ENCODE results near the gene IL1A.

The IL1A gene

DNA sequence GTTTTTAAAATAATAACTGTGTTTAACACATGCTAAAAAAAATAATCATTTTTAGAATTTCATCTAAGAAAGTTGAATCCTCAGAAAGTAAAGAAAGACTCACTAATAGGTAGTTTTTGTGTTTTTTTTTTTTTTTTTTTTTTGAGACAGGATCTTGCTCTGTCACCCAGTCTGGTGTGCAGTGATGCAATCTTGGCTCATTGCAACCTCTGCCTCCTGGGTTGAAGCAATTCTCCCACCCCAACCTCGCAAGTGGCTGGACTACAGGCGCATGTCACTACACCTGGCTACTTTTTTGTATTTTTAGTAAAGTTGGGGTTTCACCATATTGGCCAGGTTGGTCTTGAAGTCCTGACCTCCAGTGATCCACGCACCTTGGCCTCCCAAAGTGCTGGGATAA, 27.0 kb downstream of the IL1A start:
- DNase-seq = no peak

- DNase-seq = no peak
These were observed 28.1 kb downstream of the IL1A start for GRCh38 chr2:112756207-112756606.

DNA sequence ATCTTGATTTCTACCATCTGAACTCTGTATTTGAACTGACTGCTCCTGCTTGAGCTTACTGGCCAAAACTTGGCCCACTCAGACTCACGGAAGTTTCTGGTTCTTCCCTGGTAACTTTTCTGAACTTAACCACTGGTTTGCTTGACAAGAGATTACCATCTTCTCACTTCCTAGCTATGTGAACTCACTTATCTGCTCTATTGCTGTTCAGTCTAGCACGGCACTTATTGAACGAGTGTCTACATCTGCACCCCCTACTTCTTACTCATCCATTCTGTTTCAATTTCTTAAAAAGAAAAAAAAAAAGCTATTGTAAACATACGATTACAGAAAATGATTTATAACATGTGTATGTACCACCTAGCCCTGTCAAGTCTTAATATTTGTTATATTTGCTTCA, 28.8 kb downstream of the IL1A start:
- DNase-seq = no peak

DNA sequence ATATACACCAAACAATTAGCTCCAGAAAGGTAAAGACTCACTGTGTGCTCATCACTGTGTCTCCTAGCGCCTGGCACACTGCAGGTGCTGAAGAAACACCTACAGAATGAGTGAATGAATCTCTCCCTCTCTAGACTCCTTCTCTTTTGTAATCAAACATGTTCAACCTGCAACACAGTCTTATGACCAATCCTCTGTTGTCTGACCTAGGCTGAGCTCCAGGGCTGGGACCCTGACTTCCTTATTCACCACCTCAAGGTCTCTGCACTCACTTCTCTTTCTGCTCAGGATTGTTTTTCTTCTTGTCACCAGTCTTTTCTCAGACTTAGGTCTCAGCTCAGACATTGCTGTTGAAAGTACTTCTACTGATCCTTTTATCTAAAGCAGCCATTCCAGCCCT, 29.7 kb downstream of the IL1A start:
- no peak for DNase-seq

DNA sequence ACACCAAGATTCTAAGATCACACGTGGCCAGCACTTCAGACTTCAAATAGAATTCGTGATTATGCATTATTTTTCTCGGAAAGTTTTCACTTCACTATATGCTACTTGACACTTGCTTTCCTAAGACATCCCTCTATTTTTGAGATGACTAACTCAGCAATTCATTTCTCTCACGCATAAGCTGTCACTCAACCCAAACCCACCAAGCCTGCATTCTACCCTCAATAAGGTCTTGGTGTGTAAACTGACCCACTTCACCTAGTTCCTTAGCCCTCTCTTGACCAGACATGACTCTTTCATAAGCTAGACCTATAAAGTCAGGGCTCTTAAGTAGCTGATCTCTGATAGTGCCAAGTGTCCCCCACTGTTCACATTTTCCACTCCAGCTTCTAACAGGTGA, 31.6 kb downstream of the IL1A start:
- no peak for DNase-seq

GRCh38 chr2:112751451-112752197, 32.7 kb downstream of the IL1A start:
- no peak for DNase-seq

DNA sequence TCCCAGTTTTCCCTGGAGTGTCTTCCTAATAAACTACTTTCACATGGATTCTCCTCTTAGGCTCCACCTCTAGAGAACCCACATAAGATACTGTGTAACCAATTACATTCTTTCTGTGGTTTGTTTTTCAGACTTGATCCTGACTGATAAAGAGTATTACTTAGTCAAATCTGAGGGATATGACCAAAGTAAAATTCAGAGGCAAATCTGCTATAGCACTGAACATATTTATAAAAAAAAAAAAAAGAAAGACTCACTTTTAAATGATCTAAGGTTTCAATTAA, 33.8 kb downstream of the IL1A start:
- no peak for DNase-seq

DNA sequence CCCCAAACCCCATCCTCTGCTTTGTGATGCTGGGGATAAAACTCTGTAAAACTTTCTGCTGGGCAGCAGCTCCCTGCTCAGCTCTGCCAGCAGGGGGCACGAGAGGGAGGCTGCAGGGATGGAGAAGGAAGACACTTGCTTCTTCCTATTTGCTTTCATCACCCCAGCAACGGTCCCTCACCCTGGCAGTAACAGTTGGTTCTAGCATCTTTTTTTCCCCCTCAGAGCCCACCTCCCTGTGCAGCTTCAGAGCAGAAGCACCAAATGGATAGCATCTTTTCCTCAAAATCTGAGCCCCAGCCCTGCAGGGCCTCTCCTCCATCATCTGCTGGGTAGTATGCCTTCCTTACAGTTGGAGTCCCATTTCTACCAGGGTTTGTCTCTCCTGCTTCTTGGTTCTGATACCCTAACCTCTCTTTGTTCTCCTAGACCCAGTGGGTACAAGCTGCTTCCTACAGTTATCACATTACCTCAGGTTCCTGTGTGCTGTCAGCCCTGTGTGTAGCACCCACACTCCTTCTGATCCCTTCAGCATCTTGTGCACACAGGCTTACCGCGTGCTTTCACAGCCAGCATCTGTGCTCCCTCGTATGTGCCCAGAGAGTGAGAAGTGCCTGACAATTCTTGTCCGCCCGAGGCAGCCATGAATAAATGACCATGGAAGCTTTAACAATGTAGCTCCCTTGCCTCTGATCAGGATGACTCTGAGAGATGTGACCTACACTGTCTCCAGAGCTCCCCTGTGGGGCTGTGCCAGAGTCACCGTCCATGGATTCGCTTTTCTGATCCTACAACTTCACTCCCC, 34.3 kb downstream of the IL1A start:
- peak; percentile 27 to 60 for DNase-seq

DNA sequence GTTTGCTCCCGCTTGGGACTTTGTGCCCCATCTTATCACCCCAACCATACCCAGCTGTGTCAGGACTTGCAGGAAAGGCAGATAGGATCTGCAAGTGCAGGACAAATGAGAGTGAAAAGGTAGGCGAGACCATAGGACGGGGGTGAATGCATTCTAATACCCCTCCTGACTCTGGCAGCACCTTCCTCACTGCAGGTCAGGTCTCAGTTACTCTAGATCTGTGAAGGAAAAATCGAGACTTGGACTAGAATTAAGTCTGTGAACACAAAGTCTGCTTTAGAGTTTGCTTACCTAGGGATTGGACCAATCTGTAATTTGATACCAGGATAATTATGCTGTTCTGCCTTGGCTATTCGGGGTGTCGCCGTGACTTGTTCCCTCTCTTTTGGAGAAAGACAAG, 43.8 kb downstream of the IL1A start:
- no peak for DNase-seq

GRCh38 chr2:112737542-112738232, 46.6 kb downstream of the IL1A start:
- DNase-seq = no peak

GRCh38 chr2:112733871-112734270, 50.4 kb downstream of the IL1A start:
- DNase-seq = no peak

DNA sequence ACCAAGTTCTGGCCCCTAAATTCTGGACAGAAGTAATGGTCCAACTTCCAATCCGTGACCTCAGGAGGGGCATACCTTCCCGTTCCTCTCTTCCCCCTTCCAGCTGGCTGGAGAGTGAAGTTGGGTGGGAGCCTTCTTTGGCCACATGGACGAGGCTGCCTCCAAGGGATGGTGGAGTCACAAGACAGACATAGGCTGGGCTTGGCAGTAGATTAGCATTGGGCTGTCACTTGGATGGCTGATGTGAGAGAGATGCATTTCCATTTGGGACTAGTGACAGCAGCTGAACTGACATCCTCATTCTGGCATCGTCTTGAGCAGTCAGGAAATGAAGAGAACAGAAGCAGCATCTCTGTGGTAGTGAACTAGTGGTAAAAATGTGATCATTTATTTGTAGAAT, 50.8 kb downstream of the IL1A start:
- no peak for DNase-seq

DNA sequence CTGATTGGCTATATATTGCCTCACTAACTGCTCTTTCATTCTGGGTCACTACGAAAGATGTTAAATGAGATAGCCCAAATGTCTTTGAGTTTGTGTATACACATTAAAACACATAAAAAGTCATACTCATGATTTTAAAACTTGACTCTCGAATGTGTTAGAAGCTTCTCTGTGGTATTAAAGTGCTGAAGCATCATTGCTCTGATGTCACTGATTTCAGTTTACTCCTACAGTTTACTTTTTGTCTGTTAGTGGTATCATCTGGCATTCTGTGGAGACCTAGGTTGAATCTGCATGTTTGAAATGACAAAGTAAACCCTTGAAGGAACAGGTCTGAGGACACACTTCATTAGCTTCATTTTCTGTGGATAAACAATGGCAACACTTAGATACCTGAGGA, 52.8 kb downstream of the IL1A start:
- no peak for DNase-seq

DNA sequence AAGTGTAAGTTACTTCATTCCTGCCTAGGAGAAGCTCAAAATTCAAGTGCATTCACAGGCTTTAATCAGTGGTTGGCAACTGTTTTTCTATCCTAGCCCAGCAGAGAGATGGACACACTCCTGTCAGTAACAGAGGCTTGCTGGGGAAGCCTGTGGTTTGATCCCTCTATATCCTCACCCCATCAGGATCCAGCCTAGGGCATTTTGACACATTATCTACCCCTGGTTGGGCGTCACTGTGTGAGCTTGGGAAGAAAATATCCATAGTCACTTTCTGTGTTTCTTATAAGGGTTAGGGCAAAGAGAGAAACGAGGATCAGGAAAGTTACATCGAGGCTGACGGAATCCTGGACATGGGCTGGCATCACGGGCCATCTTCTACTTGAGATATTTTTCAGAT, 53.5 kb downstream of the IL1A start:
- no peak for DNase-seq

GRCh38 chr2:112730216-112730615, 54.1 kb downstream of the IL1A start:
- no peak for DNase-seq

DNA sequence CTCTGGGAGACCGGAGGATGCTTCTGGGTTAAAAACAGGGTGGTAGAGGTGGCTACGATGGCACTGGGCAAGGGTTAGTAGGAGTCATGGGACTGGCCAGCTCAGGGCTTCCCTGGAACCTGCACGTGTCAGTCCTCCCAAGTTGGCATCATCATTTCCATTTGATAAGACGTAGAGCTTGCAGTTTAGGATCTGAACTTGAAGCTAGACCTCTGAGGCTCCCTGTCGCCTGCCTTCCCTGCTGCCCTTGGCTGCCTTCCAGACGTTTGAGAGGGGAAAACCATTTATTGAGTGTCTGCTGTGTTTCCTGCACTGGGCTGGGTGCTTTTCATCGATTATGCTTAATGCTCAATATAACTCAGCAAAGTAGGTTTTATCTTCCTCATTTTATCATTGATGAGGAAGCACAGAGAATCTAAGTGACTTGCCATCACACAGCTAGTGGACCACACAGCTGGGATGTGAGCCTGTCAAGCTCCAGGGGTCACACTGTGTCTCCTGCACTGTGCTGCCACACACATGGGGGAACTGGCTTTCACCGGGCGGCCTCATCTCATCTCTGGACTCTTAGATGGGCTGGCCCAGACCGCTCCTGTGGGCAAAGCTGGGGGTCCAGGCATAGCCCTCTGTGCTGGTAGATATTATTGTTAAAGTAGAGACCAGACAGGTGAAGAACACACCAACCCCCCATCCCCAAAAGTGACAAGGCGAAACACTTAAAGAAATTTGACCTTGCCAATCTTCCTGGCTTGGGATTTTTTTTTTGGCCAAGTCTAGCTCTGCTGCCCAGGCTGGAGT, 55.7 kb downstream of the IL1A start:
- DNase-seq = no peak

- no peak for DNase-seq
These were observed 56.3 kb downstream of the IL1A start for GRCh38 chr2:112728029-112728362.

DNA sequence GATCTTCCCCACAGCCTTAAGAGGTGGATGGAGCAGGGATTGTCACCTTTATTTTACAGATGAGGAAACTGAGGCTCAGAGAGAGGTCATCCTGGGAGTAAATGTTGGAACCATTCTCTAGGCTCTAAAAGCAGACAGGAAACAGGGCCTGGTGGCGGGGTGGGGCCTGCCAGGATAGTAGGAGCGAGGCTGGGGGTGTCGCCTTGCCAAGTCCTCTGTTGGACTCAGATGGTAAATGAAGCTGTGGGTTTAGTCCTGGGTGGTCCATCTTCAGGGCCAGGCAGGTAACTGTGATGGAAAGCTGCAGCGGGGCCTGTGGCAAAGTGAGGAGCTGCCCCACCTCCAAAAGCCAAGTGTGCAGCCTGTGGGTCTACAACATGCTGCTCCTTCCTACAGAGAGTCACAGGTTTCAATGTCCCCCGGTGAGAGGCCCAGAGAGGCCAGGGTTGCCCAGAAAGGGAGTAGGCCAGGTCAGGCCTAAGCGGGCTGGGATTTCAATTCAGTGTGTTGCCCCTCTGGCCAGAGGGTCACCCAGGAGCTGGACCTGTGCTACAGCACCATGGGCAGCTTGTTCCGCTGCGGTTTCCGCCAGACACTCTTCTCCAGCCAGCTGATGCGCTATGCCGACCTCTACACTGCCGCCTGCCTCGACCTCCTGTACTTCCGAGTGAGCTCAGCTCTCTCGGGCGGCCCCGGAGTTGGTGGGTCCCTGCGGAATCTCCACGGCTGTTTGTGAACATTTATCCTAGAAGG, 56.8 kb downstream of the IL1A start:
- no peak for DNase-seq

GRCh38 chr2:112726487-112727190, 57.7 kb downstream of the IL1A start:
- DNase-seq = peak; percentile 69 to 85

DNA sequence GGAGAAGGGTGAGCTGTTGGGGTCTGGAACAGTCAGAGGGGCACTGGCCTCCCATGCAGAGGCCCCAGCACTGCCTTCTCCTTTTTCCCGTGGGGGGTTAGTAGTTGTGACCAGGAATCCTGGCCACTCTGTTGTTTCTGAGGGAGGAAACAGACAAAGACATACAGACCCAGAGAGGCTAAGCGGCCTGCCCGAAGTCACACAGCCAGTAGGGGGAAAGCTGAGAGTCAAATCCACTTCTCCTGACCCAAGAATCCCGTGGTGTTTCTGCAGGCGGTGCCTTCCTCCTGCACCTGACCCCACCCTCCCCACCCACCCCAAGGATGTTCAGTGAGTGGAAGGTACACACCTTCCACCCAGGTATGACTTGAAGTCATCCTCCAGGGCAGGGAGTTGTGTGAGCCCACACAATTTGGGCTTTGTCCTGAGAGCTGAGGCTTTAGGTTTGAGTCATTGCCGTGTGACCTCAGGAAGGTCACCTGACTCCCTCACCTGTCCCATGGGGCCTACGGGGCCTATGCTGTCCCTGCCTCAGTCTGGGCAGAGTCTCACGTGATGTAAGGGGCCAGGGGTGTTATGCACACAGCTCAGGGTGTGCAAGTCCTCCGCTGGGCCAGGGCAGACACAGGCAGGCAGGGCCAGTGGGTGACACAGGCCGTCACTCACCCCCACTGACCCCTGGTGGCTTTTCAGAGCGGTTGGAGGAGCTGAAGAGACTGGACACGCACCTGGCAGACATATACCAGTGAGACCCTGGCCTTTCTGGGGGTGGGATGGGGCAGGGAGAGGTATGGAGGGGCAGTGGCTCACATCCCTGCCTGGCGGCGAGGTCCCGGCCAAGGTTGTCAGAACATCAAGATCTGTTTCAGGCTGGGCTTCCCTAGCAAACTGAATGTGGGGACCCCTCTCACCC, 58.5 kb downstream of the IL1A start:
- DNase-seq = no peak
